ENCODE measurements around the gene CA11. TPM values are rescaled to one million over a fixed set of nuclear protein-coding genes. Genes with fewer than 3 reads are reported as not detected.
"Not testable (repeated sequence)": the region's sequence is repeated elsewhere in the genome, so short reads cannot be mapped to it uniquely, and the experiment has no call there.

The CA11 gene
- total RNA-seq, 1 experiment from 2014 or later, result 10.5 TPM

- Mint-ChIP-seq H3K36me3 (ENCODE audit: insufficient read depth, unreplicated experiment) (no peaks in the 10 kb centered on the region), H3K4me3 (ENCODE audit: unreplicated experiment) (no peak overlapping the region), H3K4me1 (ENCODE audit: low read depth, unreplicated experiment) (peaks cover 12% of the 10 kb centered on the region), H3K9me3 (ENCODE audit: unreplicated experiment) (no peaks in the 10 kb centered on the region), H3K27me3 (ENCODE audit: insufficient read depth, unreplicated experiment) (no peaks in the 10 kb centered on the region), H3K27ac (ENCODE audit: unreplicated experiment) (no peak overlapping the region)
- no TSS peak for BruUV-seq (replicated peaks)
- intact Hi-C loops (cut with micrococcal nuclease; ENCODE audit: unreplicated experiment), result no loop called here
- no peaks in the 10 kb centered on the region for H3K36me3 ChIP-seq (ENCODE audit: control insufficient read depth, insufficient read depth, low read length)
- POLR2A ChIA-PET, result no interaction called here
- no peak overlapping the region for H3K4me3 ChIP-seq (ENCODE audit: low read depth, low read length)
- TF ChIP-seq, protein P1, sequence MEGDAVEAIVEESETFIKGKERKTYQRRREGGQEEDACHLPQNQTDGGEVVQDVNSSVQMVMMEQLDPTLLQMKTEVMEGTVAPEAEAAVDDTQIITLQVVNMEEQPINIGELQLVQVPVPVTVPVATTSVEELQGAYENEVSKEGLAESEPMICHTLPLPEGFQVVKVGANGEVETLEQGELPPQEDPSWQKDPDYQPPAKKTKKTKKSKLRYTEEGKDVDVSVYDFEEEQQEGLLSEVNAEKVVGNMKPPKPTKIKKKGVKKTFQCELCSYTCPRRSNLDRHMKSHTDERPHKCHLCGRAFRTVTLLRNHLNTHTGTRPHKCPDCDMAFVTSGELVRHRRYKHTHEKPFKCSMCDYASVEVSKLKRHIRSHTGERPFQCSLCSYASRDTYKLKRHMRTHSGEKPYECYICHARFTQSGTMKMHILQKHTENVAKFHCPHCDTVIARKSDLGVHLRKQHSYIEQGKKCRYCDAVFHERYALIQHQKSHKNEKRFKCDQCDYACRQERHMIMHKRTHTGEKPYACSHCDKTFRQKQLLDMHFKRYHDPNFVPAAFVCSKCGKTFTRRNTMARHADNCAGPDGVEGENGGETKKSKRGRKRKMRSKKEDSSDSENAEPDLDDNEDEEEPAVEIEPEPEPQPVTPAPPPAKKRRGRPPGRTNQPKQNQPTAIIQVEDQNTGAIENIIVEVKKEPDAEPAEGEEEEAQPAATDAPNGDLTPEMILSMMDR (IDR thresholded peaks at IDR 0.05; ENCODE audit: insufficient read depth in 1 of 2, low read depth in 1 of 2, low read length in 1 of 2, severe bottlenecking in 1 of 2, unreplicated experiment in 1 of 2), result no peak
- H3K27me3 ChIP-seq (replicated peaks; ENCODE audit: control insufficient read depth, insufficient read depth, low read length), result no peaks in the 10 kb centered on the region
- CTCF ChIA-PET, result no interaction called here
- no peak for DNase-seq
- H3K9me3 ChIP-seq, result no peaks in the 10 kb centered on the region
- peaks cover 22% of the 10 kb centered on the region for H3K4me1 ChIP-seq
Measured at GRCh38 chr19:48680436-48681126, 34.6 kb upstream of the CA11 start.

DNA sequence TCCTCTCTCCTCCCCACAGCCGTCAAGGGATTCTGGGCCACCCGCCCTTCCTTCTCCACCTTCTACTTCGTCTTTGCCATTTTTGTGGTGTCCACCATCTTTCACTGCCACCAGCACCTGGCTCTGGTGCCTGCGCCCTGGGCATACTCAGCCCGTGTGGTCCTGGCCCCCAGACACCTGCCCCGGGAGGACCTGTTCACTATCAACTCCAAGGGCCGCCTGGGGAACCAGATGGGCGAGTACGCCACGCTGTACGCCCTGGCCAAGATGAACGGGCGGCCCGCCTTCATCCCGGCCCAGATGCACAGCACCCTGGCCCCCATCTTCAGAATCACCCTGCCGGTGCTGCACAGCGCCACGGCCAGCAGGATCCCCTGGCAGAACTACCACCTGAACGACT, 34.0 kb upstream of the CA11 start:
- H3K9me3 ChIP-seq; H3K27me3 ChIP-seq (replicated peaks; ENCODE audit: control insufficient read depth, insufficient read depth, low read length); H3K9me3 Mint-ChIP-seq (ENCODE audit: unreplicated experiment); H3K36me3 Mint-ChIP-seq (ENCODE audit: insufficient read depth, unreplicated experiment); H3K27ac Mint-ChIP-seq (ENCODE audit: unreplicated experiment); H3K4me3 ChIP-seq (ENCODE audit: low read depth, low read length); BruUV-seq (replicated peaks); H3K4me3 Mint-ChIP-seq (ENCODE audit: unreplicated experiment); intact Hi-C loops (cut with micrococcal nuclease; ENCODE audit: unreplicated experiment); DNase-seq; POLR2A ChIA-PET; H3K36me3 ChIP-seq (ENCODE audit: control insufficient read depth, insufficient read depth, low read length); H3K27me3 Mint-ChIP-seq (ENCODE audit: insufficient read depth, unreplicated experiment): not testable (repeated sequence)
- CTCF ChIA-PET, result interaction anchor here (0.6 kb wide), 1 partner anchor 56 kb away, joined by 4 read pairs; no protein-coding TSS in a partner anchor
- H3K4me1 Mint-ChIP-seq (ENCODE audit: low read depth, unreplicated experiment), result peaks cover 13% of the 10 kb centered on the region
- peaks cover 16% of the 10 kb centered on the region for H3K4me1 ChIP-seq

DNA sequence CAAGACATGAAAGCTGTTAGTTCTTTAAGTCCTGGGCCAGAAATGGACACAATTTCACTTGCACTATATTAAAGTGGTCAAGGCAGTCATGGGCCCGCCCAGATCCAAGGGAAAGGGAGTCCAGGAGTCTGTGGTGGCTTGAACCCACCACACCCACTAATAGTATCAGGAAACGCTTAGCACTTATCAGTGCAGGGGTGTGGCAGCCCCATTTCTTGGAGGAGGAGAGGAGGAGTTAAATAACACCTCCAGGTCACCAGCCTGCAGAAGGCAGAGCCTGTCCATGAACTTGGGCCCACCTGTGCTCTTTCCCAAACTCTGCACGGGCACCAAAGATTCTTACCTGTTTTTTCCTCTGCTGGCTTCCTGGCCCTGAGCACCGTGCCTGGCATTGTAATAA, 32.2 kb upstream of the CA11 start:
- no peaks in the 10 kb centered on the region for H3K9me3 Mint-ChIP-seq (ENCODE audit: unreplicated experiment)
- no peaks in the 10 kb centered on the region for H3K36me3 Mint-ChIP-seq (ENCODE audit: insufficient read depth, unreplicated experiment)
- CTCF ChIA-PET, result interaction anchor here (1.8 kb wide), 1 partner anchor 61 kb away, joined by 4 read pairs; no protein-coding TSS in a partner anchor
- no peak overlapping the region for H3K4me3 Mint-ChIP-seq (ENCODE audit: unreplicated experiment)
- H3K27ac Mint-ChIP-seq (ENCODE audit: unreplicated experiment), result no peak overlapping the region
- POLR2A ChIA-PET, result interaction anchor here (0.9 kb wide), 1 partner anchor 35 kb away, joined by 3 read pairs; no protein-coding TSS in a partner anchor
- TF ChIP-seq, protein P1 (IDR thresholded peaks at IDR 0.05; ENCODE audit: insufficient read depth in 1 of 2, low read depth in 1 of 2, low read length in 1 of 2, severe bottlenecking in 1 of 2, unreplicated experiment in 1 of 2), result no peak
- H3K36me3 ChIP-seq (ENCODE audit: control insufficient read depth, insufficient read depth, low read length), result no peaks in the 10 kb centered on the region
- H3K27me3 ChIP-seq (replicated peaks; ENCODE audit: control insufficient read depth, insufficient read depth, low read length), result no peaks in the 10 kb centered on the region
- no peaks in the 10 kb centered on the region for H3K9me3 ChIP-seq
- H3K4me1 ChIP-seq, result peaks cover 8% of the 10 kb centered on the region
- no peak for DNase-seq
- no peak overlapping the region for H3K4me3 ChIP-seq (ENCODE audit: low read depth, low read length)
- intact Hi-C loops (cut with micrococcal nuclease; ENCODE audit: unreplicated experiment), result loop anchor here (5.0 kb wide), 1 partner anchor 34 kb away; no protein-coding TSS in a partner anchor
- H3K27me3 Mint-ChIP-seq (ENCODE audit: insufficient read depth, unreplicated experiment), result no peaks in the 10 kb centered on the region
- H3K4me1 Mint-ChIP-seq (ENCODE audit: low read depth, unreplicated experiment), result peaks cover 13% of the 10 kb centered on the region
- no TSS peak for BruUV-seq (replicated peaks)
